ENCODE data around the gene SMIM3. TPM values are rescaled to one million over a fixed set of nuclear protein-coding genes. Genes with fewer than 3 reads are reported as not detected.
"Not testable (repeated sequence)": the region's sequence is repeated elsewhere in the genome, so short reads cannot be mapped to it uniquely, and the experiment has no call there.

SMIM3 gene
- total and polyA plus RNA-seq, 2 of the 4 experiments (the other 2 are of a cell fraction): 37.5 to 53.4 TPM

DNA sequence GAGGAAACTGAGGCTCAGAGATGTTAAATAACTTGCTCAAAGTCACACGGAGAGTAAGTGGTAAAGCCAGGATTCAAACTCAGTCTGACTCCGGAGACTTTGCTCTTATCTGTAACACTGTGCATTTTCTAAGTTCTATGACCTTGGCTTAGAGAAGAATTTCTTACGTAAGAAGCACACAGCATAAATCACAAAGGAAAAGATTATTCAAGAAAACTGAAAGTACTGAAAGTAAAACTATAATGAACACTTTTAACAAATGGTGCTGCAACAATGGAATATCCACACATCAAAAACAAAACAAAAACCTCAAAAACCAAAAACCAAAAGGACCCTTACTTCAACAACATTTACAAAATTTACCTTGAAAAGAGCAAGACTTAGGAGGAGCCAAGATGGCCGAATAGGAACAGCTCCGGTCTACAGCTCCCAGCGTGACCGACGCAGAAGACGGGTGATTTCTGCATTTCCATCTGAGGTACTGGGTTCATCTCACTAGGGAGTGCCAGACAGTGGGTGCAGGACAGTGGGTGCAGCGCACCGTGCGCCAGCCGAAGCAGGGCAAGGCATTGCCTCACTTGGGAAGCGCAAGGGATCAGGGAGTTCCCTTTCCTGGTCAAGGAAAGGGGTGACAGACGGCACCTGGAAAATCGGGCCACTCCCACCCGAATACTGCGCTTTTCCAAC lies 36.0 kb upstream of the SMIM3 start:
- H4K20me1 ChIP-seq (ENCODE audit: insufficient read depth, low read length); H3K4ac ChIP-seq (ENCODE audit: low read depth, low read length); H2BK5ac ChIP-seq (ENCODE audit: low read depth, low read length, poor library complexity, severe bottlenecking); ATAC-seq (ENCODE audit: low read depth); in situ Hi-C loops (cut with MboI; ENCODE audit: low sequenced_read_pairs); H2AK5ac ChIP-seq (ENCODE audit: low read depth, low read length); H3K4me3 ChIP-seq (ENCODE audit: insufficient read depth, low read depth, low read length); BruUV-seq (replicated peaks); intact Hi-C loops (cut with micrococcal nuclease); dilution Hi-C loops (cut with HindIII; ENCODE audit: low sequenced_read_pairs, unreplicated experiment); CTCF ChIA-PET; DNase-seq; H2BK20ac ChIP-seq (ENCODE audit: low read depth, low read length); H3K56ac ChIP-seq (ENCODE audit: extremely low read depth, insufficient read depth, low read length); H3K9ac ChIP-seq (ENCODE audit: low read depth, low read length); H2BK120ac ChIP-seq (ENCODE audit: low read depth, low read length); H4K8ac ChIP-seq (ENCODE audit: low read depth in 2 of 2, low read length in 2 of 2); H4K5ac ChIP-seq (ENCODE audit: low read depth, low read length); POLR2A ChIA-PET (ENCODE audit: unreplicated experiment); H3K27me3 ChIP-seq (ENCODE audit: control insufficient read depth, insufficient read depth, low read length); H3K23ac ChIP-seq (ENCODE audit: low read depth, low read length); H3K18ac ChIP-seq (ENCODE audit: low read depth, low read length); H3K14ac ChIP-seq (replicated peaks; ENCODE audit: low read depth, low read length); H3K9me3 ChIP-seq (ENCODE audit: control insufficient read depth, insufficient read depth, low read length); H3K9me1 ChIP-seq (ENCODE audit: insufficient read depth, low read length); H4K91ac ChIP-seq (ENCODE audit: insufficient read depth, low read depth, low read length); H3K4me1 ChIP-seq (ENCODE audit: control insufficient read depth, insufficient read depth, low read length); H2AFZ ChIP-seq (replicated peaks; ENCODE audit: low read length, poor library complexity); H2BK15ac ChIP-seq (ENCODE audit: low read depth, low read length); H2AK9ac ChIP-seq (replicated peaks; ENCODE audit: low read depth, low read length, poor library complexity); H3K36me3 ChIP-seq (ENCODE audit: control insufficient read depth, insufficient read depth, low read length); H3K4me2 ChIP-seq (ENCODE audit: low read depth, low read length); H3K27ac ChIP-seq (ENCODE audit: insufficient read depth, low read length): not testable (repeated sequence)
- peaks cover 0 to 12% of the 10 kb centered on the region in 2 experiments; a peak in 2 of 4 replicates for H3K79me1 ChIP-seq (ENCODE audit: low read depth in 1 of 2, low read length in 2 of 2)
- WGBS, 2 experiments (ENCODE audit: extremely low coverage in 2 of 2, insufficient read length in 1 of 2): no CpG with 5 or more reads among the region's 18 CpGs

- H2BK120ac ChIP-seq (ENCODE audit: low read depth, low read length); H2BK15ac ChIP-seq (ENCODE audit: low read depth, low read length); H3K9me3 ChIP-seq (ENCODE audit: control insufficient read depth, insufficient read depth, low read length); H3K56ac ChIP-seq (ENCODE audit: extremely low read depth, insufficient read depth, low read length); H4K8ac ChIP-seq (ENCODE audit: low read depth in 2 of 2, low read length in 2 of 2); H3K4ac ChIP-seq (ENCODE audit: low read depth, low read length); H2AFZ ChIP-seq (replicated peaks; ENCODE audit: low read length, poor library complexity); H3K4me1 ChIP-seq (ENCODE audit: control insufficient read depth, insufficient read depth, low read length); H2BK20ac ChIP-seq (ENCODE audit: low read depth, low read length); H3K27me3 ChIP-seq (ENCODE audit: control insufficient read depth, insufficient read depth, low read length); H2AK9ac ChIP-seq (replicated peaks; ENCODE audit: low read depth, low read length, poor library complexity); DNase-seq; H3K36me3 ChIP-seq (ENCODE audit: control insufficient read depth, insufficient read depth, low read length); H2AK5ac ChIP-seq (ENCODE audit: low read depth, low read length); H2BK5ac ChIP-seq (ENCODE audit: low read depth, low read length, poor library complexity, severe bottlenecking); H4K91ac ChIP-seq (ENCODE audit: insufficient read depth, low read depth, low read length); H3K18ac ChIP-seq (ENCODE audit: low read depth, low read length); in situ Hi-C loops (cut with MboI; ENCODE audit: low sequenced_read_pairs); H3K4me2 ChIP-seq (ENCODE audit: low read depth, low read length); POLR2A ChIA-PET (ENCODE audit: unreplicated experiment); H3K23ac ChIP-seq (ENCODE audit: low read depth, low read length); H4K5ac ChIP-seq (ENCODE audit: low read depth, low read length); H3K9ac ChIP-seq (ENCODE audit: low read depth, low read length); H4K20me1 ChIP-seq (ENCODE audit: insufficient read depth, low read length); dilution Hi-C loops (cut with HindIII; ENCODE audit: low sequenced_read_pairs, unreplicated experiment); H3K9me1 ChIP-seq (ENCODE audit: insufficient read depth, low read length); CTCF ChIA-PET; H3K27ac ChIP-seq (ENCODE audit: insufficient read depth, low read length); ATAC-seq (ENCODE audit: low read depth); BruUV-seq (replicated peaks); H3K4me3 ChIP-seq (ENCODE audit: insufficient read depth, low read depth, low read length); H3K14ac ChIP-seq (replicated peaks; ENCODE audit: low read depth, low read length); intact Hi-C loops (cut with micrococcal nuclease): not testable (repeated sequence)
- WGBS, 2 experiments (ENCODE audit: extremely low coverage in 2 of 2, insufficient read length in 1 of 2): no CpG with 5 or more reads among the region's 9 CpGs
- peaks cover 0 to 12% of the 10 kb centered on the region in 2 experiments; a peak in 2 of 4 replicates for H3K79me1 ChIP-seq (ENCODE audit: low read depth in 1 of 2, low read length in 2 of 2)
Measured at GRCh38 chr5:150743142-150743488, 35.4 kb upstream of the SMIM3 start.

All from IMR-90 (cell line).